H1 (cell line): ENCODE results near the gene POLE4.

Source experiments
- ASH2L ChIP-seq: fragments of 200-600, 300-600 bp; sonication (generic); IDR thresholded peaks from one replicate; pipeline ENCODE4 v1.7.1; 2017; ENCODE audit warnings: low read length
- GABPA ChIP-seq: IDR thresholded peaks from 2 replicates; pipeline ENCODE4 v1.6.1; 2011; ENCODE audit warnings: mild to moderate bottlenecking, low read length, moderate library complexity, borderline replicate concordance; ENCODE audit not compliant: insufficient read depth
- POLR2A ChIP-seq, 2 experiments: IDR thresholded peaks; 1 replicate in 1 of 2; 2 replicates in 1 of 2; pipeline ENCODE4 v1.6.1; 2011; ENCODE audit warnings: low read depth in 2 of 2, low read length in 2 of 2, mild to moderate bottlenecking in 2 of 2; ENCODE audit errors: control extremely low read depth in 1 of 2
- POLR2AphosphoS5 ChIP-seq: IDR thresholded peaks from 2 replicates; pipeline ENCODE4 v1.6.1; 2011; ENCODE audit warnings: low read depth, low read length
- POU5F1 ChIP-seq: IDR thresholded peaks from 2 replicates; pipeline ENCODE4 v1.6.1; 2011; ENCODE audit warnings: low read depth, mild to moderate bottlenecking, low read length, moderate library complexity
- RAD21 ChIP-seq, 2 experiments: IDR thresholded peaks in 1 of 2; conservative IDR thresholded peaks in 1 of 2; 2 replicates each; pipeline ENCODE4 v1.6.1; 2011; ENCODE audit warnings: low read depth in 2 of 2, low read length in 2 of 2, improper control_type of control experiment in 1 of 2, inconsistent platforms in 1 of 2, mild to moderate bottlenecking in 1 of 2, moderate library complexity in 1 of 2
- RFX5 ChIP-seq: IDR thresholded peaks from 2 replicates; pipeline ENCODE4 v1.6.1; 2011; ENCODE audit warnings: low read depth, low read length, improper control_type of control experiment, borderline replicate concordance
- SIN3A ChIP-seq, 2 experiments: IDR thresholded peaks in 1 of 2; conservative IDR thresholded peaks in 1 of 2; 2 replicates each; pipeline ENCODE4 v1.6.1; 2011 to 2012; ENCODE audit warnings: low read length in 2 of 2, improper control_type of control experiment in 1 of 2, low read depth in 1 of 2, mild to moderate bottlenecking in 1 of 2
- SIRT6 ChIP-seq: IDR thresholded peaks from one replicate; pipeline ENCODE4 v1.7.1; 2012; ENCODE audit warnings: low read length, inconsistent platforms
- SP1 ChIP-seq: IDR thresholded peaks from 2 replicates; pipeline ENCODE4 v1.6.1; 2011; ENCODE audit warnings: low read depth, low read length
- TAF1 ChIP-seq: IDR thresholded peaks from 2 replicates; pipeline ENCODE4 v1.6.1; 2011; ENCODE audit warnings: mild to moderate bottlenecking, low read depth, low read length
- TF ChIP-seq, protein P1 (sequence below), 3 experiments: IDR thresholded peaks; 1 replicate in 2 of 3; 2 replicates in 1 of 3; pipeline versions ENCODE4 v1.5.1 to v1.6.1; 2011; ENCODE audit warnings: low read length in 3 of 3, mild to moderate bottlenecking in 3 of 3, inconsistent platforms in 2 of 3, low read depth in 1 of 3, moderate library complexity in 1 of 3; ENCODE audit not compliant: insufficient read depth in 1 of 3; ENCODE audit errors: control extremely low read depth in 1 of 3

- TF ChIP-seq RAD21 (IDR thresholded peaks at IDR 0.05 in 1 of 2, conservative IDR thresholded peaks at IDR 0.05 in 1 of 2; ENCODE audit: low read depth in 2 of 2, low read length in 2 of 2) (no peak), TAF1 (no peak), POLR2AphosphoS5 (no peak), POU5F1 (no peak), RFX5 (no peak), ASH2L (no peak), SP1 (no peak), POLR2A (IDR thresholded peaks at IDR 0.05; ENCODE audit: control extremely low read depth in 1 of 2, low read depth in 2 of 2, low read length in 2 of 2) (no peak), GABPA (no peak), SIN3A (conservative IDR thresholded peaks at IDR 0.05 in 1 of 2, IDR thresholded peaks at IDR 0.05 in 1 of 2; ENCODE audit: low read depth in 1 of 2, low read length in 2 of 2) (no peak), SIRT6 (no peak)
- TF ChIP-seq, protein P1, sequence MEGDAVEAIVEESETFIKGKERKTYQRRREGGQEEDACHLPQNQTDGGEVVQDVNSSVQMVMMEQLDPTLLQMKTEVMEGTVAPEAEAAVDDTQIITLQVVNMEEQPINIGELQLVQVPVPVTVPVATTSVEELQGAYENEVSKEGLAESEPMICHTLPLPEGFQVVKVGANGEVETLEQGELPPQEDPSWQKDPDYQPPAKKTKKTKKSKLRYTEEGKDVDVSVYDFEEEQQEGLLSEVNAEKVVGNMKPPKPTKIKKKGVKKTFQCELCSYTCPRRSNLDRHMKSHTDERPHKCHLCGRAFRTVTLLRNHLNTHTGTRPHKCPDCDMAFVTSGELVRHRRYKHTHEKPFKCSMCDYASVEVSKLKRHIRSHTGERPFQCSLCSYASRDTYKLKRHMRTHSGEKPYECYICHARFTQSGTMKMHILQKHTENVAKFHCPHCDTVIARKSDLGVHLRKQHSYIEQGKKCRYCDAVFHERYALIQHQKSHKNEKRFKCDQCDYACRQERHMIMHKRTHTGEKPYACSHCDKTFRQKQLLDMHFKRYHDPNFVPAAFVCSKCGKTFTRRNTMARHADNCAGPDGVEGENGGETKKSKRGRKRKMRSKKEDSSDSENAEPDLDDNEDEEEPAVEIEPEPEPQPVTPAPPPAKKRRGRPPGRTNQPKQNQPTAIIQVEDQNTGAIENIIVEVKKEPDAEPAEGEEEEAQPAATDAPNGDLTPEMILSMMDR (IDR thresholded peaks at IDR 0.05; ENCODE audit: control extremely low read depth in 1 of 3, insufficient read depth in 1 of 3, low read depth in 1 of 3, low read length in 3 of 3) = no peak
Measured at GRCh38 chr2:74935975-74936391, 22.5 kb upstream of the POLE4 start.
